Measurements from ENCODE around the gene TPM3. TPM values are rescaled to one million over a fixed set of nuclear protein-coding genes. Genes with fewer than 3 reads are reported as not detected.

TPM3 gene
- polyA plus RNA-seq, 3 donors = 418 to 1,159 (median 1,153) TPM

GRCh38 chr1:154199563-154199879, 7.6 kb upstream of the TPM3 start:
- H3K27me3 ChIP-seq (ENCODE audit: control insufficient read depth in 2 of 2, insufficient read depth in 2 of 2, low read length in 2 of 2) = no peaks in the 10 kb centered on the region
- H3K4me2 ChIP-seq (replicated peaks; ENCODE audit: extremely low read depth, low read length, poor library complexity, severe bottlenecking) = no peak overlapping the region
- H4K20me1 ChIP-seq (ENCODE audit: insufficient read depth, low read length) = no peaks in the 10 kb centered on the region
- H3K27ac ChIP-seq (ENCODE audit: low read depth in 1 of 2, low read length in 2 of 2) = no peak overlapping the region
- H3K4me1 ChIP-seq (ENCODE audit: control insufficient read depth in 1 of 2, insufficient read depth in 2 of 2, low read length in 2 of 2) = peaks cover under 1 to 10% of the 10 kb centered on the region in 2 donors
- no peaks in the 10 kb centered on the region for H3K79me2 ChIP-seq (ENCODE audit: insufficient read depth, low read length)
- no peak overlapping the region for H3K9ac ChIP-seq (ENCODE audit: insufficient read depth, low read length, poor library complexity, severe bottlenecking)
- no peak overlapping the region for H3K4me3 Mint-ChIP-seq
- TF ChIP-seq, protein P1, sequence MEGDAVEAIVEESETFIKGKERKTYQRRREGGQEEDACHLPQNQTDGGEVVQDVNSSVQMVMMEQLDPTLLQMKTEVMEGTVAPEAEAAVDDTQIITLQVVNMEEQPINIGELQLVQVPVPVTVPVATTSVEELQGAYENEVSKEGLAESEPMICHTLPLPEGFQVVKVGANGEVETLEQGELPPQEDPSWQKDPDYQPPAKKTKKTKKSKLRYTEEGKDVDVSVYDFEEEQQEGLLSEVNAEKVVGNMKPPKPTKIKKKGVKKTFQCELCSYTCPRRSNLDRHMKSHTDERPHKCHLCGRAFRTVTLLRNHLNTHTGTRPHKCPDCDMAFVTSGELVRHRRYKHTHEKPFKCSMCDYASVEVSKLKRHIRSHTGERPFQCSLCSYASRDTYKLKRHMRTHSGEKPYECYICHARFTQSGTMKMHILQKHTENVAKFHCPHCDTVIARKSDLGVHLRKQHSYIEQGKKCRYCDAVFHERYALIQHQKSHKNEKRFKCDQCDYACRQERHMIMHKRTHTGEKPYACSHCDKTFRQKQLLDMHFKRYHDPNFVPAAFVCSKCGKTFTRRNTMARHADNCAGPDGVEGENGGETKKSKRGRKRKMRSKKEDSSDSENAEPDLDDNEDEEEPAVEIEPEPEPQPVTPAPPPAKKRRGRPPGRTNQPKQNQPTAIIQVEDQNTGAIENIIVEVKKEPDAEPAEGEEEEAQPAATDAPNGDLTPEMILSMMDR (IDR thresholded peaks at IDR 0.05) = no peak
- intact Hi-C loops (cut with micrococcal nuclease) = loop anchor here in 1 of 2 donors (5.0 kb wide), 1 partner anchor 73 kb away; the partner anchor contains the start of gene HAX1
- H3K9me3 Mint-ChIP-seq = no peaks in the 10 kb centered on the region
- no peaks in the 10 kb centered on the region for H3K36me3 Mint-ChIP-seq
- H2AFZ ChIP-seq (ENCODE audit: insufficient read depth, low read depth, low read length, poor library complexity, severe bottlenecking) = peak overlapping the region; percentile 60
- H3K27ac Mint-ChIP-seq = no peak overlapping the region
- peaks cover 0 to 1% (median 0%) of the 10 kb centered on the region in 3 donors for H3K27me3 Mint-ChIP-seq (ENCODE audit: low read depth in 3 of 3)
- H3K4me1 Mint-ChIP-seq = peaks cover 7% of the 10 kb centered on the region
- DNase-seq = no peak
- no peaks in the 10 kb centered on the region for H3K9me3 ChIP-seq (replicated peaks in 1 of 2; ENCODE audit: control insufficient read depth in 1 of 2, insufficient read depth in 1 of 2, low read length in 2 of 2)
- 90% methylated on average over 3 of the region's 3 CpGs for WGBS (ENCODE audit: insufficient coverage)
- H3K4me3 ChIP-seq (replicated peaks in 1 of 3; ENCODE audit: low read depth in 2 of 3, low read length in 3 of 3) = no peak overlapping the region
- no peaks in the 10 kb centered on the region for H3K36me3 ChIP-seq (replicated peaks in 1 of 2; ENCODE audit: control insufficient read depth in 1 of 2, insufficient read depth in 2 of 2, low read length in 2 of 2)

- DNase-seq = peak; percentile 44 to 72 (median 63)
- no peaks in the 10 kb centered on the region for H3K9me3 ChIP-seq (replicated peaks in 1 of 2; ENCODE audit: control insufficient read depth in 1 of 2, insufficient read depth in 1 of 2, low read length in 2 of 2)
- no peak overlapping the region for H3K27ac ChIP-seq (ENCODE audit: low read depth in 1 of 2, low read length in 2 of 2)
- H3K4me1 ChIP-seq (ENCODE audit: control insufficient read depth in 1 of 2, insufficient read depth in 2 of 2, low read length in 2 of 2) = peaks cover 6 to 16% of the 10 kb centered on the region in 2 donors
- H3K36me3 Mint-ChIP-seq = no peaks in the 10 kb centered on the region
- TF ChIP-seq, protein P1 (IDR thresholded peaks at IDR 0.05) = peak; percentile 71
- intact Hi-C loops (cut with micrococcal nuclease) = loop anchor here in 1 of 2 donors (5.0 kb wide), 1 partner anchor 73 kb away; the partner anchor contains the start of gene HAX1
- no peaks in the 10 kb centered on the region for H3K36me3 ChIP-seq (replicated peaks in 1 of 2; ENCODE audit: control insufficient read depth in 1 of 2, insufficient read depth in 2 of 2, low read length in 2 of 2)
- H3K27ac Mint-ChIP-seq = no peak overlapping the region
- H3K9ac ChIP-seq (ENCODE audit: insufficient read depth, low read length, poor library complexity, severe bottlenecking) = no peak overlapping the region
- H3K9me3 Mint-ChIP-seq = no peaks in the 10 kb centered on the region
- H3K27me3 ChIP-seq (ENCODE audit: control insufficient read depth in 2 of 2, insufficient read depth in 2 of 2, low read length in 2 of 2) = no peaks in the 10 kb centered on the region
- peak overlapping the region; percentile 29 for H3K4me2 ChIP-seq (replicated peaks; ENCODE audit: extremely low read depth, low read length, poor library complexity, severe bottlenecking)
- no peaks in the 10 kb centered on the region for H4K20me1 ChIP-seq (ENCODE audit: insufficient read depth, low read length)
- H3K27me3 Mint-ChIP-seq (ENCODE audit: low read depth in 3 of 3) = peaks cover 0 to 1% (median 1%) of the 10 kb centered on the region in 3 donors
- 0% methylated on average over 1 of the region's 5 CpGs for WGBS (ENCODE audit: insufficient coverage)
- H2AFZ ChIP-seq (ENCODE audit: insufficient read depth, low read depth, low read length, poor library complexity, severe bottlenecking) = peak overlapping the region; percentile 60
- H3K4me1 Mint-ChIP-seq = peaks cover 12% of the 10 kb centered on the region
- H3K4me3 ChIP-seq (replicated peaks in 1 of 3; ENCODE audit: low read depth in 2 of 3, low read length in 3 of 3) = no peak overlapping the region
- H3K4me3 Mint-ChIP-seq = no peak overlapping the region
- H3K79me2 ChIP-seq (ENCODE audit: insufficient read depth, low read length) = no peaks in the 10 kb centered on the region
These were observed 7.1 kb upstream of the TPM3 start for GRCh38 chr1:154198756-154199562.

Measured in CD14-positive monocyte (primary cell).